Measurements from ENCODE around the gene NPPA.
"Not testable (repeated sequence)": the region's sequence is repeated elsewhere in the genome, so short reads cannot be mapped to it uniquely, and the experiment has no call there.

Gene NPPA

DNA sequence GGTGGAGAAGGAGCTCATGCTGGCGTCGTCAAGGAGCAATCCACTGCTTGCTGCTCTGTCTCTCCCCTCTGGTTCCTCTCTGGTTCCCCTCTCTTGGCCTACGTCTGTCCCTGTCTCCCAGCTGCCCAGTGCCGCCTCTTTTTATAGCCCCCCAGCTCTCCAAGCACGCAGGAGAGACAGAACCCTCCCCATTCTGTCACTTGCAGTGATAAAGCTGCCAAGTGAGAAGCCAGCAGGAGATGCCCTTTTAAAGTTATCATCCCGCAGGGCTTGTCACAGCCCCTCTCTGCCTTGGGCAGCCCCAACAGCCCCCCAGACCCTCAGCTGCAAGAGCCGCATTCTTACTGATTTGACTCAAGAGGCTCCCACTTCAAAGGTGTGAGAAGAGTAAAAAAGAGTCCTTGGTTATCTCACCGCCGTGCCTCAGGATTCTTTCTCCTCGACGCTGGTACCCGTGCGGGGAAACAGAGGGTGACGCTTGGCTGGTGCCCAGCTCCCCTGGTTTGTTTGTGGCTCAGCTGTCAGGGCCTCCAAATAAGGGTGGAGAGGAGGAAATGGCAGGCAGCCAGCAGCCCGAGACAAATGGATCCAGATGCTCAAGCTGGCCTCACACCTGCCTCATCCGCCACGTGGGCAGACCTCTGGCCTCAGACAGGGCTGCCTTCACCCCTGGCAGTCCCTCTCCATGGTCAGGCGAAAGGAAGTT, at the start of gene NPPA:
TSS of gene NPPA (minus strand) at position 117 of the 706 bp plus-strand sequence. CDS start at position 18, 99 bp downstream.
- DNase-seq (ENCODE audit: low read depth in 2 of 2), result no peak

DNA sequence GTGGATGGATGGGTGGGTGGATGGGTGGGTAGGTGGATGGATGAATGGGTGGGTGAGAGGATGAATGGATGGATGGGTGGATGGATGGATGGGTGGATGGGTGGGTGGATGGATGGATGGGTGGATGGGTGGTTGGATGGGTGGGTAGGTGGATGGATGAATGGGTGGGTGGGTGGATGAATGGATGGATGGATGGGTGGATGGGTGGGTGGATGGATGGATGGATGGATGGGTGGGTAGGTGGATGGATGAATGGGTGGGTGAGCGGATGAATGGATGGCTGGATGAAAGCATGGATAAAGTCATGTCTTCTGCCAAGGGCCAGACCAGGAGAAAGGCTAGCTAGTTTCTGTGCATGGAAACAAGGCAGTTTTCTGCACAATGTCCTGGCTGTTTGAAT, 46.9 kb upstream of the NPPA start:
- DNase-seq (ENCODE audit: low read depth in 2 of 2), result not testable (repeated sequence)

DNA sequence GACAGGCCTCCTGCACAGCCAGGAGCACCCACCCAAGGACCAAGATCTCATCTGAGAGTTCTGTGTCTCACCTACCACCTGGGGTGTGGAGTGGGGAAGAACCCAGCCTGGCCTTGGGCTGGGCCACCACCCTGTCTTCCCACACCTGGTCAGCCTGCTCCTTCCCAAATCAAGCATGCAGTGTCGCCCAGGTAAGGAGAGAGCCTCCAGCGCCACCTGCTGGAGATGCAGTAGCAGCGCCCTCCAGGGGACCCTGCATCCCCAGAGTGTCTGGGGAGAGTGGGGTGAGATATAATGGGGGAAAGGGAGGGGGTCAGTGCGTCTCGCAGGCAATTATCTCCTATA, 46.3 kb upstream of the NPPA start:
- peak; percentile 58 to 67 for DNase-seq (ENCODE audit: low read depth in 2 of 2)

DNA sequence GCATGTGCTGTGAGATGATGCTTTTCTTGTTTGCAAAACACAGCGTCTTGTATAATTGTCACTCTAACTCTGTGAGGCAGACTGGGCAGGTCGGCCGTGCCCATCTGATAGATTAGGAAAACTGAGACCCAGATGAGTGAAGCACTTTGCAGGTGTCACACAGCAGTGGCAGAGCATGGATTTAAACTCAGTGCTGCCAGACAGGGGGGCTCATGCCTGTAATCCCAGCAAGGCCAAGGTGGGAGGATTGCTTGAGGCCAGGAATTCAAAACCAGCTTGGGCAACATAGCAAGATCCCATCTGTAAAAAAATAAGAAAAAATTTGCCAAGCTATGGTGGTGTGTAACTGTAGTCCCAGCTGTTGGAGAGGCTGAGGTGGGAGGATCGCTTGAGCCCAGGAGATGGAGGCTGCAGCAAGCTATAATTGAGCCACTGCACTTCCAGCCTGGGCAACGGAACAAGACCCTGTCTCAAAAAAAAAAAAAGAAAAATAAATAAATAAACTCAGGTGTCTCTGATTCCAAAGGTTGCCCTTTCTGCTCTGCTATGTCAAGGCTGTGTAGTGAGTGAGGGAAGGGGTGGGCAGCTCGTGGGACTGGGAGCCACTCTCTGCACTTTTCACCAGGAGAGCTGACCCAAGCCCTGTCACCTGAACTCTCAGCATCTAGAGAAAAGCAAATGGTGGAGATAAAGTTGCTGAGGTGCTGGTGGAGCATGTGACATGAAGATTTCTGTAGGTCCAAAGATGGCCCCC, 44.0 kb upstream of the NPPA start:
- DNase-seq (ENCODE audit: low read depth in 2 of 2), result no peak

DNA sequence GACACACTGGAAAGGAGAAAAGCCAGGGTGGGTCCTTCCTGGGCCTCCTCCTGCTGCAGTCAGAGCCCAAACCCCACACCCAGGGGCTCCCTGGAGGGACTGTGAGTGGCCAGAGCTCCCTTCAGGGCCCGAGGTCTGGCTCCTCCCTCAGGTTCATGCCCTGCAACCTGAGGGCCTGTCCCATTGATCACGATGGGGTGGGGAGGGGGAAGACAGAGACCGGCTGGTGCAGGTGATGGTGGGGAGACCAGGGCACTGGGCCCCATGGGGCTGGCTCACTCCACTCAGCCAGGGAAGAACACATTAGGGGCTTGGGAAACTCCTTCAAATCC, 41.3 kb upstream of the NPPA start:
- DNase-seq (ENCODE audit: low read depth in 2 of 2), result no peak

DNA sequence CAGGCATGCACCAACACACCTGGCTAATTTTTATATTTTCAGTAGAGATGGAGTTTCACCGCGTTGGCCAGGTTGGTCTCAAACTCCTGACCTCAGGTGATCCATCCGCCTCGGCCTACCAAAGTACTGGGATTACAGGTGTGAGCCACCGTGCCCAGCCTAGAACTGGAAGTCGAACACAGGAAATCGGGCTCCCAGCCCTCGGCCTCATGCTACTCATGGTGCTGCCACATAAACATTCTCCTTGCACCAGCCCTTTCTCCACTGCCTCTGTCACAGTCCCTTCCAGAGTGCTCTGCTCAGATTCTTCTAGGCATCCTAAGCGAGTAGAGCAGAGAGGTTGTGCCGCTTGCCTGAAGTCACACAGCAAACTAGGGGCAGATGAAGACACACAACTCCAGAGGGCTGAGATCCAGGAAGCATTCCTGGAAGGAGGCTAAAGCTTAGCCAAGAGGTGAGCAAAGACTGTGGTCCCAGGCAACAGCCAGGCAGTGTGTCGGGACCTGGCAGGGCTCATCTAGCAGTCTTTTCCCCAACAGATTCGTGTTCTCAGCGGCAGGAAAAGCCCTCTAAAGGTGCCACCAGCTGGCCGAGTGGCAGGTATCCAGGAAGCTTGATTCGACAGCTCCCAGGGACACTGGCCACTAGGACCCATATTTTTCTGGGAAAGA, 40.8 kb upstream of the NPPA start:
- no peak for DNase-seq (ENCODE audit: low read depth in 2 of 2)

DNA sequence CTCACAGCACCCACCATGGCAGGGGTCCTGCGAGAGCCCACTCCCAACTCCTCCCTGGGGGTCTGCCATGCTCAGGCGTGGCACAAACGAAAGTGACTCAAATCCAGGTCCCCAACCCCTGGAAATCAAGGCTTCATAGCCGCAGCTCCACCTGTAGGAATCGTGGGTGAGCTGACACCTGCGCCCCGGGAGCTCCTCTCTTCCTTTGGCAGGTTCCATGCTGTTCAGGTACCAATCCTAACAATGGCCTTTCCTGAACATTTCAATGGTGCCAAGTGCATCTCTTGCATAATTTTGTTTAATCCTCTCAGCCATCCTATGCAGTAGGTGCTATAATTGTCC, 40.1 kb upstream of the NPPA start:
- no peak for DNase-seq (ENCODE audit: low read depth in 2 of 2)

DNA sequence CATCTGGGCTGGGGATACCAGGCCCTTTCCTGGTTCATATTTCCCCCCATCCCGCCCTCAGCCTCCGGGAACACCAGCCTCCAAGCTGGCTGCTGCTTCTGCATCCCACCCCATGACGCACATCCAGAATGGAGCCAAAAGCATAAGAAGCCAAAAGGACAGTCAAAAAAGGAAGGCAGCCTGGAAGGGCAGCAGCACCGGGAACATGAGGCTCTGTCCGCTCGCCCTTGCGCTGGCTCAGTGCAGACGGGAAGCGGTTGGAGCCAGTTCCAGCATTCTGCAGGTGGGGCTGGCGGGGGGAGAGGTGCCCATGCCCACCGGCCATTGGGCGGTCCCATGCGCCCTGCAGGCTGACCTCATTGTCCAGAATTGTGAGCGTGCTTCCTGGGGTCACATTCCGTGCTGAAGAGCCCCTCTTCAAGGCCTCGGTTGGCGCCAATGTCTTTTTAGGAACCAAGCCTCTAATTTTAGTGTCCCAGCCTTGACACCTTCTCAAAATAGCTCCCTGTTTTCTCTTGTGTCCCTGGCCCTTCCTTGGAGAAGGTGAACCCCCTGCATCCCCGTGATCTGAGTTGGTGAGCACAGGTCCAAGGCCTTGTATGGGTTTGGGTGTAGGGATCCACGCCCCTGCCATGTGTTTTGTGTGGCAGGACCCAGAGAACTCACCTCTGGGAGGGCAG, 39.5 kb upstream of the NPPA start:
- no peak for DNase-seq (ENCODE audit: low read depth in 2 of 2)

DNA sequence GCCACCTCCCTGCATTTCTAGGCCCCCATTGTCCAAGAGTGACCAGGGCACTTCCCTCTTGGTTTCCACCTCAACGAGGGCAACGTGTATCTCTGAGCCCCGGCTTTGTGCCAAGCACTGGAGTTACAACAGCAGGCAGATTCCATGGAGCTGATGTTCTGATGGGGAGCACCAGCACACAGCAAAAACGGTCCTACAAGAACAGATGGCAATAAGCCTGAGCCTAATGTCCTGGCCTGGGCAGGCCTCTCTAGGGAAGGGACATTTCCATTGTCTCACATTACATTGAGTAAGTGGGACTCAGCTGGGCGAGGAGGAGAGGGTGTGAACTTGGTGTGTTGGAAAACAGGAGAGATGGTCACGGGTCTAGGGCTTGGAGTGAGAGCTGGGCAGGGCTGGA, 38.3 kb upstream of the NPPA start:
- no peak for DNase-seq (ENCODE audit: low read depth in 2 of 2)

DNA sequence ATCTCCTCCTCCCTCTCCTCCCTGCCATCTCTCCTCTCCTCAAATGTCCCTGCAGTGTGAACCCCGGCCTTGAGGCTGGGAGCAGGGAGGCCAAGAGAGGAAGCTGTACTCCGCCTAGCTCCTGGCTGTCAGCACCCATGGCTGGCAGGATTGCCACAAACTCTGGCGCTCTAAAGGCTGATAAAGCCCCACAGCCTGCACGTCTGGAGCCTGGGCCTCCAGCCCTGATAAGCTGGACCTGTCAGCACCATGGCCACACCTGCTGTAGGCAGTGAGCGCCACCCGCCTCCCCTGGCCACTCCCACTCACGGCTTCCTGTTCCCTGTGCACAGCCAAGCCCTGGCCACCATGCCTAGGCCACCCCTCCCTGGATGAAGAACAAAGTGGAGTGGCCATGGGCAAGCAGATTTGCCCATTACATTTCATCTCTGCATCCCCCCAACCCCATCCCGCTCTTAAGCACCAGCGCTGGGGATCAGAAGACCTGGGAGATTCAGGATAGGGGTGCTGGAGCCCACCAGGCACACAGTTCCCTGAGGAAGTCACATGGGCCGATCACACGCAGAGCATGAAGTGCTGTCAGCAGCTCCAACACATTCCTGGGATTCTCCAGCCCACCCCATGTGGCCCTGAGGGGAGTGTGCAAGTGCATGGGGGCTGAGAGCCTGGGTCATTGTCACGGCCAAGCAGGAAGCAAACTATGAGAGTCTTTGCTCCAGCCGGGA, 35.4 kb upstream of the NPPA start:
- DNase-seq (ENCODE audit: low read depth in 2 of 2), result no peak

DNA sequence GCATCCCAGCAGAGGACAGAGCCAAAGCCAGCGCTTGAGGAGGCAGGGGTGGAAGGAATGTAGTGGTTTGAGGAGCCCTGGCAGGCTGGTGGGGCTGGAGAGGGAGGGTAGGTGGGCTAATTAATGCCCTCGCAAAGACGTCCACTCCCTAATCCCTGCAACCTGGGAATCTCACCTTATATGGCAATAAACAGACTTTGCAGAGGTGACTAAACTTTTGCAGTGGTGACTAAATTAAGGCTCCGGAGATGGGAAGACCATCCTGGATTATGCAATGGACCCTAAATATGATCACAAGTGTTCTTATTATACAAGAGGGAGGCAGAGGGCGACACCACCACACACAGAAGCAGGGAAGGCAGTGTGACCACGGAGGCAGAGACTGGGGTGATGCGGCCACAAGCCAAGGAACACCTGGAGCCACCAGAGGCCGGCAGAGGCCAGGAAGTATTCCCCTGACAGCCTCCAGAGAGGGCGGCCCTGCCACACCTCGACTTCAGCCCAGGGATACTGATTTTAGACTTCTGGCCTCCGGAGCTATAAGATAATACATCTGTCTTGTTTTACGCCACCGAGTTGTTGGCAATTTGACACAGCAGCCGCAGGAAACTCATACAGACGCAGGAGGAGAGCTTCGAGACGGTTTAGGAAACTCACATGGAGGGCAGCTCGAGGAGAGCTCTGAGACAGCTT, 34.3 kb upstream of the NPPA start:
- DNase-seq (ENCODE audit: low read depth in 2 of 2), result no peak

DNA sequence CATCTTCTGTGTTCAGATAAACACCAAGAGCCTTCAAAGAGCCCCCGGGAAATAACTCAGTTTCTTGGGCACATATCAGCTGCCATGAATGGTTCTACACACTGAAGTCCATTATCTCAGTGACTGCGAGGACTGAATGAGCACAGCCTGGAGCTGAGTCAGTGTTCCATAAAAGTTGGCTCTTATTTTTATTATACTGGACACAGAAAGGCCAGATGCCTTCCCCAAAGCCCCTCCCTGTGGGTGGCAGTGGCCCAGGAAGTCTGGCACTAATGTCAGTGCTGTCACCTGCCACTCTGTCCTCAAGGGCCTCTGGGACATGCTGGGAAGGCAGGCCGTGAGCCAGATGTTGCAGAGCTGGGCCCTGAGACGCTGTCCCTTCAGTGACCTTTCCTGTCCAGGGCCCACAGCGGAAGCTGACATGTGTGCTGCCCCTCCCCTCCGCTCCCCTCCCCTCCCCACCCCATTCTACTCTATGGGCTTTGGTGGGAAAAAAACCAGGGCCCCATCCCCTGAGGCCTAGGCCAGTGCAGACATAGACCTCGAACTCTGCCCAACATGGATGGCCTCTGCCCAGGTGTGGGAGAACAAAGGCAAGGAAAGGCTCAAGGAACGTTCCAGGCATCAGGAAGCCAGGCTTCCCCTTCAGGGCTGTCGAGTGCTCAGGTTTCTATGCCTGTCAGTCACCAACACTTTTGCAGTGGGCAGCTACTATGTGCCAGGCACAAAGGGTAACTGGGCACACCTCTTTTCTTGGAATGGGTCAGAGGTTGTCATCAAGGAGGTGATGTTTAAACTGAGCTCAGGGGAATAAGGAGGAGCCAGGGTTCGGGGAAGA, 33.5 kb upstream of the NPPA start:
- no peak for DNase-seq (ENCODE audit: low read depth in 2 of 2)

DNA sequence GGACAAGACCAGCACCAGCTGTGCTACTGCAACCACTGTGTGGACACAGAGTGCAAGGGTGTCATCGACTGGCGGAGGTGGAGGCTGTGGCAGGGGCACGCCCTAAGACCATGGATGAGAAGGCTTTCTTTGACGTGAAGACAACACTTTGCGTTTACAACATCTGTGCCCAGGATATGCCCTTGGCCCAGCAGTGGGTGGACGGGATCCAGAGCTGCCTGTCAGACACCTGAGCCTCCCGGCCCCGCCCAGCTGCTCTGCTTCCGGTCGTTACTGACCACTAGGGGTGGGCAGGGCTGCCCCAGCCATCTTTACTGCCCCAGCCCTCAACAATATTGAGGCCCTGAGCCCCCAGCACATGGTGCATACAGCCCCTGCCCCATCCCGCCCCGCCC, 32.6 kb upstream of the NPPA start:
- DNase-seq (ENCODE audit: low read depth in 2 of 2), result no peak

DNA sequence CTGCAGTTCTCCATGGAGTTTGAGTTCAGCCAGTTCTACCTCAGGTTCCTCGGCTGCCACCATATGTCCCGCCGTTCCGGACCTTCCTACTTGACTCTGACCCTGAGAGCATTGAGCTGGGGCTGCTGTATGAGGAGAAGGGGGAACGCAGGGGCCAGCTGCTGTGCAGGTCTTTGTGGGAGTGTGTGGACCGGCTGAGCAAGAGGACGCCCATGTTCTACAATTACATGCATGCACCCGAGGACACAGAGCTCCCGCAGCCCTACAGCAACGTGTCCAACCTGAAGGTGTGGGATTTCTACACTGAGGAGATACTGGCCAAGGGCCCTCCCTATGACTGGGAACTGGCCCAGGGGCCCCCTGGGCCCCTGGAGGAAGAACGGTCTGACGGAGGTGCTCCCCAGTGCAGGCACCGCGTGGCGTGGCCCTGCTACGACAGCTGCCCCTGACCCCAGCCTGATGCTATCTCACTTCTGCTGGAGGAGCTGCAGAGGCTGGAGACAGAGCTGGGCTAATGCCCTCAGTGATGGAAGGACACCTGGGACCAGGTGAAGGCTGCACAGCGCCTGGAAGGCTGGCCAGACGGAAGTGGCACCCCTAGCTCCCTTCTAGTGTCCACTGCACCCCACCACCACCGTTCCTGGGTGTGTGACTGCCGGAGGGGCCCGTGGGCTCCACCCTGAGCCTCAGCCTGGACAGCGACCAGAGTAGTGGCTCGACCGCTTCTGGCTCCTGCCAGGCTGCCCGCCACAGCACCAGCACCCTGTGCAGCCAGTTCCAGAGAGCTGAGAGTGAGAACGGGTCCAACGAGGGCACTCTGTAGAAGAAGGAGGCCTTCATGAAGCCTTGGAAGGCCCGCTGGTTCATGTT, 32.0 kb upstream of the NPPA start:
- no peak for DNase-seq (ENCODE audit: low read depth in 2 of 2)

DNA sequence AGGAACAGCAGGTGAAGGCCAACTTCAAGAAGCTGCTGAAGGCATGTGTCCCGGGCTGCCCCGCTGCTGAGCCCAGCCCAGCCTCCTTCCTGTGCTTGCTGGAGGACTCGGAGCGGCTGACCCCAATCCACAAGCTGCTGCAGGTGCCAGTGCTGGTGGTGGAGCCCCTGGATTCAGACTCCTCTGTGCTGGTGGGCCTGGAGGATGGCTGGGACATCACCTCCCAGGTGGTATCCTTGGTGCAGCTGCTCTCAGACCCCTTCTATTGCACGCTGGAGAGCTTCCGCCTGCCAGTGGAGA, 31.3 kb upstream of the NPPA start:
- no peak for DNase-seq (ENCODE audit: low read depth in 2 of 2)

DNA sequence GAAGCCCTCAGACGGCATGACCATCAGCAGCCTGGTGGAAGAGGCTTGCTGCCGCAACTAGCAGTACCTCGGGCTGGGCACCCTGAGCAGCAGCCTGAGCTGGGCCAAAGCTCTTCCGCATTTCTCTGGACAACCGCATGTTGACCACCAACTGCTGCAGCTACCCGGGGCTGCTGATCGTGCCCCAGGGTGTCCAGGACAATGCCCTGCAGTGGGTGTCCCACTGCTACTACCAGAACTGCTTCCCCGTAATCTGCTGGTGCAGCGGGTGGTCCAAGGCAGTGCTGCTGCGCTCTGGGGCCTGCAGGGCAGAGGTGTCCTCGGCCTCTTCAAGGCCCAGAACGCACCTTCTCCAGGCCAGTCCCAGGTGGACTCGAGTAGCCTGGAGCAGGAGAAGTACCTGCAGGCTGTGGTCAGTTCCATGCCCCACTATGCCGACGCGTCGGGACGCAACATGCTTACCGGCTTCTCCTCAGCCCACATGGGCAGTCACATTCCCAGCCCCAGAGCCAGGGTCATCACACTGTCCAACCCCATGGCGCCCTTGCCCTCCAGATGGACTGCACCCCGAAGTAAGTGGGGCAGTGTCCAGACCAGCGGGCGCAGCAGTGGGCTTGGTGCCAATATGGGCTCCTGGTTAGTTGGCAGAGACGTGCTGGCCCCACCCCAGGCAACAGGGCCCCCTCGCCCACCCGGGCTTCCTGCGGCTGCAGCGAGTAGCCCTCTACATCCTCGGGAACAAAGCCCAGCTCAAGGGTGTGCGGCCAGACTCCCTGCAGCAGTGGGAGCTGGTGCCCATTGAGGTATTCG, 30.7 kb upstream of the NPPA start:
- DNase-seq (ENCODE audit: low read depth in 2 of 2), result no peak

DNA sequence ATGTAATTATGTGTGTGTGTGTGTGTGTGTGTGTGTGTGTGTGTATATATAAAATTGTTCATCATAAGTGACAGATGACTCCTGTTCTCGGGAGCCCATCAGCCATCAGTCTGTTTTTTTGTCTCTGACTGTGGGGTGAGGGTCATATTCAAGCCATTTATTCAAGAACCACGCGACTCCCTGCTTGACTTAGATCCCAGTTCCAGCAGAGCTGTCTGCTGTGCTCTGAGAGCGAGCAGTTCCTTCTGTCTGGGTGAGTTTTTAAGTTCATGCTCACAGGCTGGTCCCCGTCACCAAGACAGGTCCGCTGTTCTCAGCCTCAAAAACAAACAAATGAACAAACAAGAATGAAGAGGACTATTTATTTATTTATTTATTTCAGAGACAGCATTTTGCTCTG, 29.5 kb upstream of the NPPA start:
- DNase-seq (ENCODE audit: low read depth in 2 of 2), result no peak

DNA sequence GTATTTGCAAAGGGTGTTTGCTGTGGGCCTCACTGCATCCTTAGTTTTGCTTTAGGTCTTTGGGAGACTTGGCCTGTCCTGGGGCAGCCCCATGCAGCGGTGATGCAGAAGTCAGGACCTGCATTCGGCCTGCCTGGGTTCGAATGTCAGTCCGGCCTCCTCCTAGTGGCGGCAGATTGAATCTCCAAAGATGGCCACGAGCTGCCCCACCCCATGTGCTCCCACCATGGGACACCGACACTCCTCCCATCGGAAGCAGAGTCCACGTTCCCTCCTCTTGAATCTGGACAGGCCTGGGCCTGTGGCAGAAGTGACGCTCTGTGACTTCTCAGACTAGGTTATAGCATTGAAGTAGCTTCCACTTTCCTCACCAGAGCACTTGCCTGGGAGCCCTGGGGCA, 27.5 kb upstream of the NPPA start:
- no peak for DNase-seq (ENCODE audit: low read depth in 2 of 2)

DNA sequence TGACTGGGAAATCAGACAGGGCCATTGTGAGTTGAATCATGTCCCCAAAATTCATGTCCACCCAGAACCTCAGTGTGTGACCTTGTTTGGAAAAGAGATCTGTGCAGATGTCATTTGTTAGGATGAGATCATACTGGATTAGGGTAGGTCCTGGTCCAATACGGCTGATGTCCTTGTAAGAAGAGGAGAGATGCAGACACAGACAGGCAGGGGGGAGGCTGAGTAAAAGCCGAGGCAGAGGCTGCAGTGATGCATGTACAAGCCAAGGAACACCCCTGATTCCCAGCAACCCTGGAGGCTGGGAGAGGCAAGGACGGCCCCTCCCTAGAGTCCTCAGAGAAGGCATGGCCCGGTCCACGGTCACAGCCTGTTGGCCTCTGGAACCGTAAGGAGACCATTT, 27.0 kb upstream of the NPPA start:
- no peak for DNase-seq (ENCODE audit: low read depth in 2 of 2)

Data from stimulated activated CD8-positive, alpha-beta memory T cell treated with anti-CD3 and anti-CD28 coated beads, Interleukin-2, amount 100 ng/mL, for 48 hours (primary cell).